ENCODE measurements around the gene BANP. TPM values are rescaled to one million over a fixed set of nuclear protein-coding genes. Genes with fewer than 3 reads are reported as not detected.
A peak's percentile ranks its signal among the peaks of the same experiment; 100 is the strongest.

The BANP gene
- total and polyA plus RNA-seq, 2 of the 8 experiments (the other 6 are each of a cell fraction or from before 2014, with no cell fraction given) = 25.8 to 39.8 TPM

DNA sequence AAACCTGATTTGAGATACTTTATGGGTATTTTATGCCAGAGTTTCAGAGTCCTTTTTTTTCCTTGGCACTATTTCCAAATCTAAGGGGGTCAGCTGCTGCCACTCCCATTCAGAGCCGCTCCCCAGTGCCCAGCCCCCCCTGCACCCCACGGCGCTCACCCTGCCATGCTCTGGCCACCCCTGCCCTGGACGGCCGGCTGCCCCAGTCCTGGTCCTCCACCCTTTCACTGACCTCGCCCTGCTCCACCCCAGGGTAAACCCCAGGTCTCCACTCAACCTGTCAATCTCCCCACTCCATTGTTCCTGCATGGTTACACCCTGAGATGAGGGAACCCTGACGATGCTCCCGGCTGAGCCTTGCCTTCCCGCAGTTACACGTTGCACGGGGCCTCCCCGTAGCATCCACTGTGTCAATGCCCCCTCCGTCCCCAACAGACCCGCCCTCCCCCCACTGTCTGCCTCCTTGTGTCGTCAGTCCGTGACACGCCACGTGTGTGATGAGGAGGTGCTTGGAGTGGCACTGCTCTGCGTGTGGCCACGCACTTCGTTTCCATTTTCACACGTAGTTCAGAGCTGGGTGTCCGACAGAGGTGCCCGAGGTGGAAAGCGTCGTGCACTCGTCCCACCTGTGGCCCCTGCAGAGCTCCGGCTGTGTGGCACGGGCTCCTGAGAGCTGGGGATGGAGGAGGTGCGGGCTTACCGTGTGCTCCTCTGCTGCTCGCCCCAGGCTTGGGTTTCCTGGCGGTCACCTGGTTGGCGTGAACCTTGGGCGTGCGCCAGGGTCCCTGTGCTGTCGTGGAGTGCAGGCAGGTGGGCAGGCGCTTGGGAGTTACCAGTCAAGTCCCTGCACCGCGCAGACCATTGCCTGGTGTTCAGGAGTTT lies 116.5 kb downstream of the BANP start:
- no peaks in the 10 kb centered on the region for H3K79me2 ChIP-seq (ENCODE audit: control insufficient read depth in 1 of 2, insufficient read depth in 2 of 2, low read length in 2 of 2)
- H4K5ac ChIP-seq (ENCODE audit: insufficient read length, low read depth, low read length) = no peak overlapping the region
- H2BK15ac ChIP-seq (ENCODE audit: low read length) = no peak overlapping the region
- no peak overlapping the region for H2AFZ ChIP-seq (ENCODE audit: low read length)
- no peak overlapping the region for H4K8ac ChIP-seq (ENCODE audit: extremely low read depth, insufficient read depth, low read length)
- no peak overlapping the region for H3K23ac ChIP-seq (ENCODE audit: insufficient read length)
- 0 out of 2 replicates have a peak overlapping the region, but pooled peaks have one; percentile 16 for H2BK5ac ChIP-seq (ENCODE audit: low read depth, low read length)
- no peaks in the 10 kb centered on the region for H3K27me3 ChIP-seq (replicated peaks in 1 of 4; ENCODE audit: control insufficient read depth in 3 of 4, extremely low read depth in 1 of 4, insufficient read depth in 3 of 4, low read length in 3 of 4)
- H2BK20ac ChIP-seq (ENCODE audit: low read length) = no peak overlapping the region
- no peak overlapping the region for H2AK5ac ChIP-seq (ENCODE audit: low read depth, low read length)
- H3K36me3 ChIP-seq (ENCODE audit: control insufficient read depth in 2 of 4, insufficient read depth in 4 of 4, low read length in 3 of 4) = peaks cover 0 to 6% (median 3%) of the 10 kb centered on the region in 4 experiments; a peak in 2 of 8 replicates
- no peak for FAIRE-seq
- H2BK12ac ChIP-seq (ENCODE audit: low read depth, low read length) = no peak overlapping the region
- H3K4me1 ChIP-seq (replicated peaks in 1 of 4; ENCODE audit: control insufficient read depth in 3 of 4, insufficient read depth in 4 of 4, low read length in 3 of 4) = peaks cover 0 to 10% (median 6%) of the 10 kb centered on the region in 4 experiments; a peak in 4 of 7 replicates
- H3K79me1 ChIP-seq (ENCODE audit: low read depth, low read length) = no peaks in the 10 kb centered on the region
- no peak overlapping the region for H3K56ac ChIP-seq (replicated peaks; ENCODE audit: insufficient read length, low read depth, low read length)
- peak overlapping the region; percentile 29 for H3K27ac ChIP-seq (ENCODE audit: low read depth, low read length)
- H3K4ac ChIP-seq (replicated peaks; ENCODE audit: insufficient read length, low read depth, low read length) = no peak overlapping the region
- H3K9ac ChIP-seq (replicated peaks in 1 of 4; ENCODE audit: extremely low read depth in 1 of 4, low read depth in 3 of 4, low read length in 3 of 4) = no peak overlapping the region
- DNase-seq (ENCODE audit: low read depth in 1 of 2, low spot score in 2 of 2) = no peak
- no peaks in the 10 kb centered on the region for H3K23me2 ChIP-seq (ENCODE audit: low read depth, low read length)
- no peak overlapping the region for H3K4me2 ChIP-seq (ENCODE audit: insufficient read depth in 1 of 2, low read depth in 2 of 2, low read length in 2 of 2)
- no peak overlapping the region for H3K14ac ChIP-seq (ENCODE audit: insufficient read length)
- H3K18ac ChIP-seq (ENCODE audit: extremely low read depth, low read length) = no peak overlapping the region
- CTCF ChIA-PET (ENCODE audit: partially characterized antibody) = interaction anchor here (0.9 kb wide), 1 partner anchor 13 kb away, joined by 3 read pairs; no protein-coding TSS in a partner anchor
- H3K4me3 ChIP-seq (ENCODE audit: extremely low read depth in 1 of 4, insufficient read depth in 2 of 4, low read depth in 3 of 4, low read length in 4 of 4) = no peak overlapping the region
- H3K9me3 ChIP-seq (ENCODE audit: insufficient read depth in 2 of 2, low read depth in 1 of 2, low read length in 1 of 2) = no peaks in the 10 kb centered on the region
- POLR2A ChIA-PET (ENCODE audit: partially characterized antibody) = no interaction called here
- H2BK120ac ChIP-seq (replicated peaks; ENCODE audit: low read depth, low read length) = no peak overlapping the region
- WGBS, 2 experiments (ENCODE audit: extremely low coverage in 1 of 2, insufficient coverage in 1 of 2, insufficient read length in 1 of 2, insufficient replicate concordance in 2 of 2, low coverage in 1 of 2, low lambda C conversion rate in 2 of 2, missing lambda C conversion rate in 1 of 2) = 92% methylated on average over 33 of the region's 40 CpGs; no CpG with 5 or more reads in 1 of the 2 experiments
- no peak overlapping the region for H4K91ac ChIP-seq (replicated peaks; ENCODE audit: insufficient read length, low read length)
- H4K20me1 ChIP-seq (replicated peaks in 1 of 2; ENCODE audit: control insufficient read depth in 1 of 2, insufficient read depth in 2 of 2, low read length in 2 of 2) = no peaks in the 10 kb centered on the region
- TF ChIP-seq, protein P1, sequence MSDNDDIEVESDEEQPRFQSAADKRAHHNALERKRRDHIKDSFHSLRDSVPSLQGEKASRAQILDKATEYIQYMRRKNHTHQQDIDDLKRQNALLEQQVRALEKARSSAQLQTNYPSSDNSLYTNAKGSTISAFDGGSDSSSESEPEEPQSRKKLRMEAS (IDR thresholded peaks at IDR 0.05) = no peak
- TF ChIP-seq JUND (IDR thresholded peaks at IDR 0.05; ENCODE audit: low read length) = no peak
- TF ChIP-seq, protein P2, sequence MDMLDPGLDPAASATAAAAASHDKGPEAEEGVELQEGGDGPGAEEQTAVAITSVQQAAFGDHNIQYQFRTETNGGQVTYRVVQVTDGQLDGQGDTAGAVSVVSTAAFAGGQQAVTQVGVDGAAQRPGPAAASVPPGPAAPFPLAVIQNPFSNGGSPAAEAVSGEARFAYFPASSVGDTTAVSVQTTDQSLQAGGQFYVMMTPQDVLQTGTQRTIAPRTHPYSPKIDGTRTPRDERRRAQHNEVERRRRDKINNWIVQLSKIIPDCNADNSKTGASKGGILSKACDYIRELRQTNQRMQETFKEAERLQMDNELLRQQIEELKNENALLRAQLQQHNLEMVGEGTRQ (IDR thresholded peaks at IDR 0.05; ENCODE audit: low read length) = no peak
